GM18858 (cell line): ENCODE data around the gene RNF135.
"Not testable (repeated sequence)": the region's sequence is repeated elsewhere in the genome, so short reads cannot be mapped to it uniquely, and the experiment has no call there.

ENCODE experiments used
- ATAC-seq: cut with Tn5 transposase; IDR thresholded peaks from one replicate; pipeline ENCODE4 v1.9.1; 2021; ENCODE audit not compliant: unreplicated experiment

Gene RNF135

GRCh38 chr17:30970831-30971567, at the start of gene RNF135:
RNF135 (plus strand) TSS chr17:30971039; CDS start chr17:30971074, 35 bp downstream.
- ATAC-seq, result peak; percentile 49

GRCh38 chr17:30921544-30922196, 49.2 kb upstream of the RNF135 start, which contains the start of gene ADAP2:
ADAP2 (plus strand) TSS chr17:30921945; CDS start chr17:30922015, 70 bp downstream.
- ATAC-seq, result no peak

- ATAC-seq, result no peak
These were observed 48.4 kb upstream of the RNF135 start for GRCh38 chr17:30922235-30923030.

DNA sequence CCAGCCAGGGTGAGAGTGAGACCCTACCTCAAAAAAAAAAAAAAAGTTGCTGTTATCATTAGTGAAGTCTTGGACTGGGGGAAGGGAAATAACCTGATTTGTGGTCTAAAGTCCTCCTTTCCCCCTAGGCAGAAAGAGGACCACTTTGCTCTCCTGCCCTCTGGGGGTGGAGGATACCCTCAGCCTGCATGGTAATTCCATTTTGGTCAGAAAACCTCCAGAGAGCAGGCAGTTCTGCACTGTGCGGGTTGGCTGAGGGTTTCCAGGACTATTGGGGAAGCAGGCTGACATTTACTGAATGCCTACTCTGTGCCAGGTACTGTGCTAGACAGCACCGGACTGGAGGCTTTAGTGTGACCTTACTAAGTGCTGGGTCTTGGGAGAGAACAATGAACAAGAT, 46.5 kb upstream of the RNF135 start:
- ATAC-seq, result no peak

GRCh38 chr17:30926516-30926915, 44.3 kb upstream of the RNF135 start:
- ATAC-seq, result no peak

DNA sequence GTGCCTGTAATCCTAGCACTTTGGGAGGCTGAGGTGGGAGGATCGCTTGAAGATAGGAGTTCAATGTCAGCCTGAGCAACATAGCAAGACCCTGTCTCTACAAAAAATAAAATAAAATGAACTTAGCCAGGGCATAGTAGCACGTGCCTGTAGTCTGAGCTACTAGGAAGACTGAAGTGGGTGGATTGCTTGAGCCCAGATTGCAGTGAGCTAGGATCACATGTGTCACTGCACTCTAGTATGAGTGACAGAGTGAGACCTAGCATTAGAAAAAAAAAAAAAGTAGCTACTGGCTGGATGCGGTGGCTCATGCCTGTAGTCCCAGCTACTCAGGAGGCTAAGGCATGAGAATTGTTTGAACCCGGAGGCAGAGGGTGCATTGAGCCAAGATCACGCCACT, 43.1 kb upstream of the RNF135 start:
- no peak for ATAC-seq

DNA sequence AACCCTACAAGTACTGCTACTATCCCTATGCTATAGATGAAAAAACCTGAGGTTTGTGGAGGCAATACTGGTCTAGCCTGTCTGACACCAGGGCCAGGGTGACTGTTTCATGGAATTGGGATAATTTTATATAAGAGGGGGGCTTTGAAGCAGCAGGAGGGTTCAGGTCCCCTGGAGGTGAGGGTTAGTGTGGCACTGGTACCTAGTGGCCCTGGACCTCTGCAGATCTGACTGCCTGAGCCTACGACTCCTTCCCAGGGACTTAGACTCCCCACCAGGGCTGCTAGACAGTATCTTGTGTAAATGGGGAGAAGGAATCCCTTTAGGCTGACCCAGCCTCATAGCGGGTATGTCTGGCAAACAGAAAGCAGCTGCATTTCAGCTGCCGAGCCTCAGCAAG, 42.3 kb upstream of the RNF135 start:
- no peak for ATAC-seq

- ATAC-seq, result no peak
These were observed 41.7 kb upstream of the RNF135 start for GRCh38 chr17:30929081-30929633.

- ATAC-seq, result not testable (repeated sequence)
These were observed 41.0 kb upstream of the RNF135 start for GRCh38 chr17:30929861-30930260.

DNA sequence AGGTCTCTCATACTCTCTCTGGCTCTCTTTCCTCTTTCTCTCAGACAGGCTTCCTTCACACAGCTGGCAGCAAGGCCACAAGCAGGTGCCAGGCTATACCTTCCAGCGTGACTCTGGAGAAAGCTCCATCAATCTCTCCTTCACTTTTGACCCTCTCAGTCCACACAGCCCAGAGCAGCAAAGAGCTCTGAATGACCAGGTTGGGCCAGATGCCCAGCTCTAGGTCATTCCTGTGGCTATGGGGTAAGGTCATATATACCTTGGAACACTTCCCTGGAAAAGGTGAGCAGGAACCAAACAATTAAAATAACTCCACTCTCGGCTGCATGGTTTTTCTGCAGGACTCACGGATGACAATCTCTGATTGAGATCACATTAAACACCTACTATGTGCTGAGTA, 40.3 kb upstream of the RNF135 start:
- ATAC-seq, result no peak

DNA sequence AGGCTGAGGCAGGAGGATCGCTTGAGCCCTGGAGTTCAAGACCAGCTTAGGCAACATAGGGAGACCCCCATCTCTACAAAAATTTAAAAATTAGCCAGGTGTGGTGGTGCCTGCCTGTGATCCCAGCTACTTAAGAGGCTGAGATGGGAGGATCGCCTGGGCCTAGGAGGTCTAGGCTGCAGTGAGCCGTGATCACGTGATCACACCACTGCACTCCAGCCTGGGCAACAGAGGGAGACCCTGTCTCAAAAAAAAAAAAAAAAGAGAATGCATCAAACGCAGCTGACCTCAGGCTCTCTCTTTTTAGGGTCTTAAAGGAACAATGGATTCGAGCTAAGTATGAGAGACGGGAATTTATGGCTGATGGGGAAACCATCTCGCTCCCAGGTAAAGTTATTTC, 39.3 kb upstream of the RNF135 start:
- not testable (repeated sequence) for ATAC-seq

DNA sequence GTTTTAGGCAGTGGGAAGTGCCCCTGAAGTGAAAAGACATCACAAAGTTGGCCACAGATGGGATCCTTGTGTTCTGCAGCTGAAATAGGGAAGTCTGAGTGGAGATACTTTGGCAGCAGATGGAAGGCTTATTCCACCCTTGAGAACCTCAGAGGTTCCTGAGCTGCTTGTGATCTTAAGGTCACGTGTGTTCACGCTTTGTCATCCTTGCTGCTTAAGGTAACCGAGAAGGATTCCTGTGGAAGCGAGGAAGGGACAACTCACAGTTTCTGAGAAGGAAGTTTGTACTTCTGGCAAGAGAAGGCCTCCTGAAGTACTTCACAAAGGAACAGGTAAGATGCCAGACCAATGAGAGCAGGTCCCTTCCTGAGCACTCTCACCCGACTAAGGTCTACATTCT, 36.9 kb upstream of the RNF135 start:
- no peak for ATAC-seq

GRCh38 chr17:30939051-30939689, 31.7 kb upstream of the RNF135 start:
- no peak for ATAC-seq

DNA sequence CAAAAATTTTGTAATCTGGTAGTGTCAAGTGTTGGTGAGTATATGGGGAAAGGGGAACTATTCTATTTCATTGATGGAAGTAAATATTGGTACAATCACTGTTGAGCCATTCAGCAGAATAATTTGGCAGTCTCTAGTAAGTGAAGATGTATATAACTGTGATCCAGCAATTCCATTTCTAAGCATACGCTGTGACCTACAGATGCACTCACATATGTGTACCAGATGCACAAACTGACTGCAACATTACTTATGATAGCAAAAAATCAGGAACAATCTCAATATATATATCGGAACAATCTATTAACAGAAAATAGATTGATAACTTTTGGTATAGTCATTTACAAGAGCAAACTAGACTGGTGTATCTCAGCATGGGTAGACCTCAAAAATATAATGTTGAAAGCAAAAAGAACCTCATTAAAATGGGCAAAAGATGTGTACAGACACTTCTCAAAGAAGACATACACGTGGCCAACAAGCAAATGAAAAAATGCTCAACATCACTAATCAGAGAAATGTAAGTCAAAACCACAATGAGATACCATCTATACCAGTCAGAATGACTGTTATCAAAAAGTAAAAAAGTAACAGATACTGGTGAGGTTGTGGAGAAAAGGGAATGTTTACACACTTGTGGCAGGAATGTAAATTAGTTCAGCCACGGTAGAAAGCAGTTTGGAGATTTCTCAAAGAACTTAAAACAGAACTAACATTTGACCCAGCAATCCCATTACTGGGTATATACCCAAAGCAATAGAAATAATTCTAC, 28.3 kb upstream of the RNF135 start:
- no peak for ATAC-seq

GRCh38 chr17:30947796-30948195, 23.0 kb upstream of the RNF135 start:
- ATAC-seq, result no peak

DNA sequence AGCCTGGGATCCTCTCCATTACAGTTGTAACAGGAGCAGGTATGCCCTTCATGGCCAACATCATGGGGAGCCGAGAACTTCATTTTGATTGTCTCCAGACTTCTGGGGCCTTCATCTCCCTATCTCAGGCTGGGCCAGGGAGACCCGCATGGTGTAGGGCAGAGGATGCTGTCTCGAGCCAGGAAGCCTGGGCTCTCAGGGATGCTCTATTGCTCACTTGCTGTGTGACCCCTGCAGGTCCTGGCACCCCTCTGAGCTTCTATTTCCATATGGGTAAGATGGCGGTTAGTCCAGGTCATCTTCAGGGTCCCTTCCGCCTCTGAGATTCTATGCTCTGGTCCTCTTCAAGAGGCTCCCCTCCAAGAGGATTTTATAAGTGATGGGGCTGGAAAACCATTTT, 20.6 kb upstream of the RNF135 start:
- no peak for ATAC-seq

- no peak for ATAC-seq
These were observed 20.0 kb upstream of the RNF135 start for GRCh38 chr17:30950669-30951399.

DNA sequence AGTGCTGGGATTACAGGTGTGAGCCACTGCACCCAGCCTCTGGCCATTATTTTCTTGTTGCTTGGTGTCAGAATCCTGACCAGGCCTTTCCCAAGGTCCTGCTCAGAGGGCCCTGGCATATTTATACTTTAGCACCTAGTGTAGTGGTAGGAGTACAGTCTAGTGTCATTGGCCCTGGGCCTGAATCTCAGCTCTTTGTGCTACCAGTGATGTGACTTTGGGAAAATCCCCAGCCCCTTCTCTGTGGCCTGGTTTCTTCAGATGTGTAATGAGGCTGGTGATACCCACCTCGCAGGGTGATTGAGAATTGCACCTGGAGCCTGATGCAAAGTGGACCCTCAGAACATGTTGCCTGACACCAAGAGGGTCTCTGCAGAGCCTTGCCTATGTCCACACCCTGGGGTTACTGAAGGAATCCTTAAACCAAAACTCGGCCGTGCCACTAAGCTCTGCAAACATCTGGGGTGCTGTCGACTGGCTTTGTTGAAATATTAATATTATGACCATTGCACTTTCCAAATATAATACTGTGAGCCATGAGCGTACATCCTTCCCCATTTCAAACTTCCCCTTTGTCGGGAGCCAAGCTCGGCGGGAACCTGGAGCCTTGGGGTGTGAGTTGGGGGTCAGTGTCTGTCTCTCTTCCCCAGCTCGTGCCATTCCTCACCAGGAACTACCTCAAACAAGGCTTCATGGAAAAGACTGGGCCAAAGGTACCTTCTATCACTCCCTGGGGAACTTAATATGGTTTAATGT, 18.0 kb upstream of the RNF135 start:
- no peak for ATAC-seq
